ENCODE data around the gene CCDC6.

The CCDC6 gene

DNA sequence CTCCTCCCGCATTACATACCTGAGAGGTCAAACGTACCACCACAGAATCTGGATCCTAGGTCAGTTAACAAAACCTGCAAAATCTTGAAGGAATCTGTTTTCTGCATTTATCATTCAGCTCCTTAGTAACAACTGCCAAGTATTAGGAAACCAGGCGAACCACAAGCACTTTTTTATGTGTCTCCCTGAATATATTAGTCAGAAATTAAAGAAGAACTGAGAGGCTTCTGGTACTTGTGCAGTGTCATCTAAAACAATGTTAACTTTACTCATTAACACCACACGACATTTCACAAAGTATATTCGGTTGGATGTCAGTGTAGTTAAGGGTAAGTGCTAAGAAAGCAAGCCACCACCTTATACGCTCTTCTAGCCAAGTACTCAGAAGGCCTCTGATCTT is 2.5 kb downstream of the CCDC6 start:
- DNase-seq (ENCODE audit: low spot score), result no peak
- Histone ChIP-seq H2BK5ac (ENCODE audit: low read length) (no peak overlapping the region), H4K8ac (ENCODE audit: low read depth, low read length) (no peak overlapping the region), H4K91ac (ENCODE audit: low read depth, low read length, poor library complexity) (no peak overlapping the region), H3K14ac (ENCODE audit: low read length) (no peak overlapping the region), H2BK120ac (ENCODE audit: low read depth, low read length) (no peak overlapping the region), H2AFZ (ENCODE audit: low read length) (no peak overlapping the region), H3K4me2 (ENCODE audit: insufficient read depth, low read length, poor library complexity, severe bottlenecking) (peak overlapping the region; percentile 23), H3K9me3 (replicated peaks in 1 of 2; ENCODE audit: control insufficient read depth in 2 of 2, insufficient read depth in 1 of 2, low read depth in 1 of 2, low read length in 2 of 2) (no peaks in the 10 kb centered on the region), H3K27ac (replicated peaks; ENCODE audit: low read length) (no peak overlapping the region), H3K79me1 (ENCODE audit: low read depth, low read length) (peaks cover 7% of the 10 kb centered on the region), H2AK5ac (ENCODE audit: low read depth, low read length) (no peak overlapping the region), H3K18ac (ENCODE audit: low read length) (no peak overlapping the region), H3K4ac (ENCODE audit: low read length) (no peak overlapping the region), H3K4me1 (ENCODE audit: control insufficient read depth in 2 of 2, insufficient read depth in 1 of 2, low read depth in 1 of 2, low read length in 2 of 2) (peaks cover 9 to 21% of the 10 kb centered on the region in 2 donors), H3K36me3 (replicated peaks in 1 of 2; ENCODE audit: control insufficient read depth in 2 of 2, insufficient read depth in 2 of 2, low read length in 2 of 2) (peaks cover 0 to 8% of the 10 kb centered on the region in 2 donors), H3K23ac (ENCODE audit: low read depth, low read length, poor library complexity) (no peak overlapping the region), H2BK12ac (ENCODE audit: low read length) (no peak overlapping the region), H2BK15ac (ENCODE audit: low read length) (no peak overlapping the region), H3K9ac (ENCODE audit: low read depth, low read length, poor library complexity) (no peak overlapping the region), H3K27me3 (ENCODE audit: control insufficient read depth in 3 of 3, insufficient read depth in 3 of 3, low read depth in 1 of 3, low read length in 3 of 3) (no peaks in the 10 kb centered on the region), H3K4me3 (ENCODE audit: low read length in 2 of 2) (peak overlapping the region in 1 of 2 donors; percentile 92)
- WGBS, 2 donors (ENCODE audit: extremely low coverage in 2 of 2, insufficient read length in 2 of 2, insufficient replicate concordance in 1 of 2), result no CpG with 5 or more reads among the region's 6 CpGs

DNA sequence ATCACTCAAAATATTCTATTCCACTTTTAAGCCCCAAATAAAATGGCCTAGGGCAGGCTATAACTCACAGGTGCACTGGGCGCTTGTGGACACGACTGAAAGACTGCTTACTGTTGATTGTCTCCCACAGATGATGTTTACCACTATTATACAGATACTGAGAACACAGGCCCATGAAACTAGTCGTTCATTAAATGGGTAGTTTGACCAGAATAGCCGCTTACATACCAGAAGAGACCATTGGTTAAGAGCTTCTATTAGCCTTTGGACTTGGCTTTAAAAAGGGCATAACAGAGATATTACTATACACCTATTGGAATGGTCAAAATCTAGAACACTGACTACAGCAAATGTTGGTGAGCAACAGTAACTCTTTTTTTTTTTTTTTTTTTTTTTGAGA is 4.3 kb downstream of the CCDC6 start:
- Histone ChIP-seq H3K27ac (replicated peaks; ENCODE audit: low read length) (no peak overlapping the region), H4K91ac (ENCODE audit: low read depth, low read length, poor library complexity) (no peak overlapping the region), H3K4me2 (ENCODE audit: insufficient read depth, low read length, poor library complexity, severe bottlenecking) (no peak overlapping the region), H3K23ac (ENCODE audit: low read depth, low read length, poor library complexity) (no peak overlapping the region), H2BK120ac (ENCODE audit: low read depth, low read length) (no peak overlapping the region), H3K4me3 (ENCODE audit: low read length in 2 of 2) (no peak overlapping the region), H2AK5ac (ENCODE audit: low read depth, low read length) (no peak overlapping the region), H3K9ac (ENCODE audit: low read depth, low read length, poor library complexity) (no peak overlapping the region), H2BK5ac (ENCODE audit: low read length) (no peak overlapping the region), H3K18ac (ENCODE audit: low read length) (no peak overlapping the region), H4K8ac (ENCODE audit: low read depth, low read length) (no peak overlapping the region), H3K4ac (ENCODE audit: low read length) (no peak overlapping the region), H3K4me1 (ENCODE audit: control insufficient read depth in 2 of 2, insufficient read depth in 1 of 2, low read depth in 1 of 2, low read length in 2 of 2) (peaks cover 6 to 9% of the 10 kb centered on the region in 2 donors), H3K14ac (ENCODE audit: low read length) (no peak overlapping the region), H3K36me3 (replicated peaks in 1 of 2; ENCODE audit: control insufficient read depth in 2 of 2, insufficient read depth in 2 of 2, low read length in 2 of 2) (peaks cover 0 to 8% of the 10 kb centered on the region in 2 donors), H3K79me1 (ENCODE audit: low read depth, low read length) (peaks cover 7% of the 10 kb centered on the region), H3K27me3 (ENCODE audit: control insufficient read depth in 3 of 3, insufficient read depth in 3 of 3, low read depth in 1 of 3, low read length in 3 of 3) (no peaks in the 10 kb centered on the region), H2BK12ac (ENCODE audit: low read length) (no peak overlapping the region), H2BK15ac (ENCODE audit: low read length) (no peak overlapping the region), H3K9me3 (replicated peaks in 1 of 2; ENCODE audit: control insufficient read depth in 2 of 2, insufficient read depth in 1 of 2, low read depth in 1 of 2, low read length in 2 of 2) (no peaks in the 10 kb centered on the region), H2AFZ (ENCODE audit: low read length) (no peak overlapping the region)
- no CpG with 5 or more reads among the region's 4 CpGs for WGBS, 2 donors (ENCODE audit: extremely low coverage in 2 of 2, insufficient read length in 2 of 2, insufficient replicate concordance in 1 of 2)
- DNase-seq (ENCODE audit: low spot score), result no peak

DNA sequence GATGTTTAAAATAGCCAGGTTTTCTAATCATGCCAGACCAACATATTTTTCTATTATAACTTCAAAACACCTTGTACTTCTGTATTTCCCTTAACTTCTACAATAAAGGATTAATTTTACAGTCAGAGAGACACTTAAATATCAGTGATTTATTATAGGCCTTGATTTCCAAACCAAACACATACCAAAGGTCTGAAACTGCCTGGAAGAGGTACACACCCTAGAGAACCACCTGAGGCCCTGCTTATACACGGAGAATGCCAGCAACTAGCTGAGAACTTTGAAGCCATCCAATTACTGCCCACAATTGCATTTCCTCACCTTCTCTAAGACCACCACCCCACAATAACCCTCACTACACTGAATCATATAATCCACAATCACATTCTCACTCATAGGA is 4.9 kb downstream of the CCDC6 start:
- peaks cover 0 to 8% of the 10 kb centered on the region in 2 donors for H3K36me3 ChIP-seq (replicated peaks in 1 of 2; ENCODE audit: control insufficient read depth in 2 of 2, insufficient read depth in 2 of 2, low read length in 2 of 2)
- no peak overlapping the region for H2AFZ ChIP-seq (ENCODE audit: low read length)
- no peaks in the 10 kb centered on the region for H3K9me3 ChIP-seq (replicated peaks in 1 of 2; ENCODE audit: control insufficient read depth in 2 of 2, insufficient read depth in 1 of 2, low read depth in 1 of 2, low read length in 2 of 2)
- H3K23ac ChIP-seq (ENCODE audit: low read depth, low read length, poor library complexity), result no peak overlapping the region
- H4K91ac ChIP-seq (ENCODE audit: low read depth, low read length, poor library complexity), result no peak overlapping the region
- no peak overlapping the region for H3K4ac ChIP-seq (ENCODE audit: low read length)
- no peak overlapping the region for H4K8ac ChIP-seq (ENCODE audit: low read depth, low read length)
- H3K79me1 ChIP-seq (ENCODE audit: low read depth, low read length), result peaks cover 7% of the 10 kb centered on the region
- H3K14ac ChIP-seq (ENCODE audit: low read length), result no peak overlapping the region
- H3K9ac ChIP-seq (ENCODE audit: low read depth, low read length, poor library complexity), result no peak overlapping the region
- DNase-seq (ENCODE audit: low spot score), result no peak
- no CpG with 5 or more reads among the region's 1 CpG for WGBS, 2 donors (ENCODE audit: extremely low coverage in 2 of 2, insufficient read length in 2 of 2, insufficient replicate concordance in 1 of 2)
- H2BK12ac ChIP-seq (ENCODE audit: low read length), result no peak overlapping the region
- H3K4me3 ChIP-seq (ENCODE audit: low read length in 2 of 2), result no peak overlapping the region
- no peak overlapping the region for H2AK5ac ChIP-seq (ENCODE audit: low read depth, low read length)
- H3K4me1 ChIP-seq (ENCODE audit: control insufficient read depth in 2 of 2, insufficient read depth in 1 of 2, low read depth in 1 of 2, low read length in 2 of 2), result peaks cover 6 to 9% of the 10 kb centered on the region in 2 donors
- H3K27me3 ChIP-seq (ENCODE audit: control insufficient read depth in 3 of 3, insufficient read depth in 3 of 3, low read depth in 1 of 3, low read length in 3 of 3), result no peaks in the 10 kb centered on the region
- H2BK120ac ChIP-seq (ENCODE audit: low read depth, low read length), result no peak overlapping the region
- H2BK5ac ChIP-seq (ENCODE audit: low read length), result no peak overlapping the region
- H3K18ac ChIP-seq (ENCODE audit: low read length), result no peak overlapping the region
- H3K4me2 ChIP-seq (ENCODE audit: insufficient read depth, low read length, poor library complexity, severe bottlenecking), result no peak overlapping the region
- no peak overlapping the region for H3K27ac ChIP-seq (replicated peaks; ENCODE audit: low read length)
- no peak overlapping the region for H2BK15ac ChIP-seq (ENCODE audit: low read length)

DNA sequence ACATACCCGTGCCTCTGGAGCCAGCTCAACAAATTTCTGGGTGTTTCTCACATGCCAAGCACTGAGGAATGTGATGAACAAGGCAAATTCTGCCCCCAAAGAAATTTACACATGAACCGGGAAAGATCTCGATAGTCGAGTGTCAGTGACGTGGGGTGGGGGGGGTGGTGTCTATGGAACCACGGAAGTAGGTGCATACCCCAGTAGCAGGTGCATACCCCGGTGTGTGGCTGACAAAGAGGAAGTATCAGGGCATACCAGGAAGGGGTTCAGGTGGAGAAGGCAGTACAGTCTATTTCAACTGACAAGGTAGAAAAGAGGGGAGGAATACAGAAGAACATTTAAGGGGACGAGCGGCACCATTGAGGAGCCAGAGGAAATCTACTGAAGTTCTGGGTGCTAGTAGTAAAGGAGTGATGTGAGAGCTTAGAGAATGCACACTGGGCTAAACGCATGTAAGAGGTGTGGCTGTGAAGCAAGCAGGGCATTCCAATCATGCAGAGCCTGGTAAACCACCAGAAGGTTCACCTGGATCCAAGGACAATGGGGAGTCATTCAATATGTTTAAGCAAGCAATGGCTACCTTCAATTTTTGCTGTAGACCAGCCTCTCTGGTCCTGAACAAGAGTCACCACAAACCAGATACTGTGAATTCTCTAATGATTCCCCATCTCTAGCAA is 6.2 kb downstream of the CCDC6 start:
- no peak overlapping the region for H3K4me3 ChIP-seq (ENCODE audit: low read length in 2 of 2)
- no peak overlapping the region for H2AFZ ChIP-seq (ENCODE audit: low read length)
- H2AK5ac ChIP-seq (ENCODE audit: low read depth, low read length), result no peak overlapping the region
- no peak overlapping the region for H3K27ac ChIP-seq (replicated peaks; ENCODE audit: low read length)
- H3K23ac ChIP-seq (ENCODE audit: low read depth, low read length, poor library complexity), result no peak overlapping the region
- no peak for DNase-seq (ENCODE audit: low spot score)
- H2BK5ac ChIP-seq (ENCODE audit: low read length), result no peak overlapping the region
- no CpG with 5 or more reads among the region's 10 CpGs for WGBS, 2 donors (ENCODE audit: extremely low coverage in 2 of 2, insufficient read length in 2 of 2, insufficient replicate concordance in 1 of 2)
- H4K8ac ChIP-seq (ENCODE audit: low read depth, low read length), result no peak overlapping the region
- H3K79me1 ChIP-seq (ENCODE audit: low read depth, low read length), result peaks cover 6% of the 10 kb centered on the region
- no peak overlapping the region for H2BK12ac ChIP-seq (ENCODE audit: low read length)
- H3K14ac ChIP-seq (ENCODE audit: low read length), result no peak overlapping the region
- H3K4me2 ChIP-seq (ENCODE audit: insufficient read depth, low read length, poor library complexity, severe bottlenecking), result no peak overlapping the region
- H2BK15ac ChIP-seq (ENCODE audit: low read length), result no peak overlapping the region
- H3K36me3 ChIP-seq (replicated peaks in 1 of 2; ENCODE audit: control insufficient read depth in 2 of 2, insufficient read depth in 2 of 2, low read length in 2 of 2), result peaks cover 0 to 8% of the 10 kb centered on the region in 2 donors
- no peaks in the 10 kb centered on the region for H3K9me3 ChIP-seq (replicated peaks in 1 of 2; ENCODE audit: control insufficient read depth in 2 of 2, insufficient read depth in 1 of 2, low read depth in 1 of 2, low read length in 2 of 2)
- H2BK120ac ChIP-seq (ENCODE audit: low read depth, low read length), result no peak overlapping the region
- no peak overlapping the region for H3K9ac ChIP-seq (ENCODE audit: low read depth, low read length, poor library complexity)
- H3K27me3 ChIP-seq (ENCODE audit: control insufficient read depth in 3 of 3, insufficient read depth in 3 of 3, low read depth in 1 of 3, low read length in 3 of 3), result no peaks in the 10 kb centered on the region
- H3K4me1 ChIP-seq (ENCODE audit: control insufficient read depth in 2 of 2, insufficient read depth in 1 of 2, low read depth in 1 of 2, low read length in 2 of 2), result peaks cover 8 to 9% of the 10 kb centered on the region in 2 donors
- H4K91ac ChIP-seq (ENCODE audit: low read depth, low read length, poor library complexity), result no peak overlapping the region
- H3K4ac ChIP-seq (ENCODE audit: low read length), result no peak overlapping the region
- no peak overlapping the region for H3K18ac ChIP-seq (ENCODE audit: low read length)
